ENCODE data around the gene HOXC9.

HOXC9 gene

GRCh38 chr12:54019924-54020590 lies 20.1 kb downstream of the HOXC9 start:
- Histone ChIP-seq H3K27ac (ENCODE audit: extremely low read depth, low read depth, low read length) (peak overlapping the region; percentile 100), H3K4me1 (ENCODE audit: control insufficient read depth, insufficient read depth, low read length) (peaks cover 67% of the 10 kb centered on the region), H3K4me3 (ENCODE audit: low read depth, low read length) (peak overlapping the region; percentile 5; the same call in 1 of the 2 replicates), H3K36me3 (ENCODE audit: control insufficient read depth in 2 of 2, insufficient read depth in 1 of 2, low read length in 2 of 2) (no peaks in the 10 kb centered on the region), H3K9me3 (ENCODE audit: control insufficient read depth, insufficient read depth, low read depth, low read length) (no peaks in the 10 kb centered on the region)
- POLR2A ChIA-PET, result no interaction called here
- CTCF ChIA-PET, result interaction anchor here (0.6 to 1.8 kb wide), 2 partner anchors 169 to 181 kb away, joined by 3 to 7 read pairs; no protein-coding TSS in a partner anchor
- no peak for TF ChIP-seq ZNF324 (tag by site-specific recombination; IDR thresholded peaks at IDR 0.05)
- no peak for TF ChIP-seq HOXD13 (CRISPR knock-in tag; IDR thresholded peaks at IDR 0.05; ENCODE audit: borderline replicate concordance)
- TF ChIP-seq ATF2 (tag by site-specific recombination; IDR thresholded peaks at IDR 0.05; ENCODE audit: low read depth), result no peak
- TF ChIP-seq ZNF146 (tag by site-specific recombination; IDR thresholded peaks at IDR 0.05), result no peak; the same call in 1 of the 2 replicates
- TF ChIP-seq KLF8 (tag by site-specific recombination; IDR thresholded peaks at IDR 0.05), result no peak
- TF ChIP-seq ZNF473 (tag by site-specific recombination; IDR thresholded peaks at IDR 0.05), result no peak
- TF ChIP-seq ZNF692 (tag by site-specific recombination; IDR thresholded peaks at IDR 0.05), result peak; percentile 73
- no peak for TF ChIP-seq ZNF18 (tag by site-specific recombination; IDR thresholded peaks at IDR 0.05)
- no peak; the same call in 1 of the 2 replicates for TF ChIP-seq ZBTB10 (tag by site-specific recombination; IDR thresholded peaks at IDR 0.05)
- TF ChIP-seq ZNF670 (tag by site-specific recombination; IDR thresholded peaks at IDR 0.05; ENCODE audit: low read depth), result no peak
- TF ChIP-seq ZNF292 (tag by site-specific recombination; IDR thresholded peaks at IDR 0.05; ENCODE audit: borderline replicate concordance, low read depth), result no peak
- no peak for TF ChIP-seq ZNF280D (tag by site-specific recombination; IDR thresholded peaks at IDR 0.05)
- TF ChIP-seq ZNF660 (tag by site-specific recombination; IDR thresholded peaks at IDR 0.05), result 0 out of 2 replicates have a peak, but pooled peaks have one; percentile 18
- TF ChIP-seq ZNF548 (tag by site-specific recombination; IDR thresholded peaks at IDR 0.05), result no peak
- no peak for TF ChIP-seq ZNF596 (tag by site-specific recombination; IDR thresholded peaks at IDR 0.05)
- no peak for TF ChIP-seq YY1 (tag by site-specific recombination; IDR thresholded peaks at IDR 0.05)
- no peak for TF ChIP-seq ZNF513 (tag by site-specific recombination; IDR thresholded peaks at IDR 0.05)
- TF ChIP-seq KLF9 (tag by site-specific recombination; IDR thresholded peaks at IDR 0.05; ENCODE audit: low read depth), result no peak
- no peak for TF ChIP-seq ZNF544 (tag by site-specific recombination; IDR thresholded peaks at IDR 0.05)
- no peak for TF ChIP-seq ZNF501 (tag by site-specific recombination; IDR thresholded peaks at IDR 0.05)
- no peak for TF ChIP-seq ZNF16 (tag by site-specific recombination; IDR thresholded peaks at IDR 0.05; ENCODE audit: low read depth)
- no peak for TF ChIP-seq AEBP2 (tag by site-specific recombination; IDR thresholded peaks at IDR 0.05; ENCODE audit: borderline replicate concordance)
- TF ChIP-seq GLI2 (tag by site-specific recombination; IDR thresholded peaks at IDR 0.05; ENCODE audit: borderline replicate concordance, low read depth), result no peak
- no peak for TF ChIP-seq ZBTB1 (tag by site-specific recombination; IDR thresholded peaks at IDR 0.05)

All from HEK293 (cell line).